ENCODE measurements around the gene FKBP1A.

Gene FKBP1A

DNA sequence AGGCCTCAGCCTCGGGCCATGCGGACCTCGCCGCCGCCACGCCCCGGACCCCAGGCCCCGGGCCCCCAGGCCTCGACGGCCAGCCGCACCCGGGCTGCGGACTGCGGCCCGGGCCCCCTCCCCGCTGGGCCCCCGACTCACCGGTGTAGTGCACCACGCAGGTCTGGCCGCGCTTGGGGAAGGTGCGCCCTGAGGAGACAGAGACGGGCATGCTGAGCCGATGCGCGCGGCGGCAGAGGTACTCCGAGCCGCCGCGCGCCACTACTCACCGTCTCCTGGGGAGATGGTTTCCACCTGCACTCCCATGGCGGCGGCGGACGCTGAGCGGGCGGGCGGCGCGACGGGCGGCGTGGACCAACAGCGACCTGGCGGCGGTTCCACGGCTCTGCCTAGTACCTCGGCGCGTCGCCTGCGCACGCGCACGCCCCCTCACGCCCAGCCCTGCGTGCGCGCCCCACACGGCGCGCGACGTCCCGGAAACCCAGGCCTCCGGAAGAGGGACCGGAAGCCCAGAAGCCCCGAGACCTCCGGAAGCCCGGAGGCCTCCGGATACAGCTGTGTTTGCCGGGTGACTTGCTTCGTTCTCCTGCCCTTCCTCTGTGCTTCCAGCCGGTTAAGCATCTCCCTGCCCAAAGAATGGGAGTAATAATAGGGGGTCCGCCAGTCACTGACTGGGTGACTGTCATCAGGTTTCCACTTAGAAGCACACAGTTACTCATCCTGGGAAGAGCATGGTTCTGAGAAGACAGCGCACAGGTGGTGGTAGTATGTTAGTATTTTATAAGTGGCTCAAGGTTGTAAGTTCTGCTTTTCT is at the start of gene FKBP1A:
Gene FKBP1A, minus strand, starts transcription at position 362 of the 814 bp plus-strand sequence. Its CDS starts 56 bp downstream, at position 306.
- peak; percentile 84 to 86 for DNase-seq

DNA sequence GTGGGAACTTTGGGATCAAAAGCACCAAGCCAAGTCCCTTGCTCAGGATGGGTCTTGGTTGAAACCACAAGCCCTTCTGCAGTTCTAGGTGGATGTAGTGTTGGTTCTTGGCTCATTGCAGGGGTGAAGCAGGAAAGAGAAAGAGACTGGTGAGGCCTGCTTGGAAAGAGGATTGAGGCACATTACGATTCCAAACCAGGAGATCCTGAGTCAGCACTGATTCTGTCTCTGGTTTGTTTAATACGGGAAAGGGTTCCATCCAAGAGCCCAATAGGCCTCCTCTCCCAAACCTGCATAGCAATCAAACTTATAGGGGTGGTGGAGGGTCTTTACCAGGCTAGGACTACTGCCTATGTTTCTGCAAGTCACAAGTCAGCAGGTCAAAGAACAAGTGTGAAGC is 49.5 kb upstream of the FKBP1A start:
- DNase-seq, result no peak

- DNase-seq, result no peak
These were observed 48.3 kb upstream of the FKBP1A start for GRCh38 chr20:1441133-1441532.

- DNase-seq, result peak in 1 of 2 experiments; percentile 11
These were observed 47.2 kb upstream of the FKBP1A start for GRCh38 chr20:1440024-1440423.

DNA sequence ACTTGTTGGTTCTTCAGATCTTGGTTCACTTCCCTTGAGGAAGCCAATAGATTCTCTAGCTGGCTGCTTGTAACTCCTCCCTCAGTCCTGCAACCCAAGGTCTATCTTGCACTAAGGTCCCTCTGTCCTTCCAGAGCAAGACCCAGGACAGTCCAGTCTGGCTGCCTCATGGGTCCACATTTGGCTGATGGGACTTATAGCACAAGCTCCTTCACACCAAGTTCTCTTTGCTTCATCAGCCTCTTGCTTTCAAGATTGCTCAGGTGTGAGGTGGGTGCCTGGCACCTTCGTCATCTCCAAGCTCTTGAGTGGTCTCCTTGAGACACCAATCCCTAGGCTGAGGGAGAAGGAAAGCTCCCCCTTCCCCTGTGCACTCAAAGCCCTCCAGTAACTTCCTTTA is 45.5 kb upstream of the FKBP1A start:
- DNase-seq, result no peak

- DNase-seq, result peak; percentile 71 to 74
These were observed 44.5 kb upstream of the FKBP1A start for GRCh38 chr20:1437235-1437904.

GRCh38 chr20:1436263-1436662 is 43.4 kb upstream of the FKBP1A start:
- DNase-seq, result no peak

GRCh38 chr20:1435337-1435699 is 42.5 kb upstream of the FKBP1A start:
- no peak for DNase-seq

GRCh38 chr20:1434571-1435336 is 41.9 kb upstream of the FKBP1A start:
- DNase-seq, result peak; percentile 9 to 24

- DNase-seq, result no peak
These were observed 38.3 kb upstream of the FKBP1A start for GRCh38 chr20:1431158-1431557.

DNA sequence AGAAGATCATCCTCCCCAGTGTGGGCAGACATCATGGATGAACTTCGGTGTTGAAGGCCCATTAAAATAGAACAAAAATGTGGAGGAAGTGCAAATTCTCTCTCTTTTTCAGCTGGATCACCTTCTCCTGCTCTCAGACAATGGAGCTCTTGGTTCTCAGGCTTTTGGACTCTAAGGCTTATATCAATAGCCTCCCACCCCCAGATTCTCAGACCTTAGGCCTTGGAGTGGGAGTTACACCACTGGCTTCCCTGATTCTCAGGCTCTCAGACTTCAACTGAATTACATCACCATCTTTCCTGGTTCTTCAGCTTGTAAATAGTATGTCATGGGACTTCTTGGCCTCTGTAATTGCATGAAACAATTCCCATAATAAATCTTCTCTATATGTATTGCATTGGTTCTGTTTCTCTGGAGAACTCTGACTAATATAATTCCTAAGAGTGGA is 37.2 kb upstream of the FKBP1A start:
- DNase-seq, result no peak

DNA sequence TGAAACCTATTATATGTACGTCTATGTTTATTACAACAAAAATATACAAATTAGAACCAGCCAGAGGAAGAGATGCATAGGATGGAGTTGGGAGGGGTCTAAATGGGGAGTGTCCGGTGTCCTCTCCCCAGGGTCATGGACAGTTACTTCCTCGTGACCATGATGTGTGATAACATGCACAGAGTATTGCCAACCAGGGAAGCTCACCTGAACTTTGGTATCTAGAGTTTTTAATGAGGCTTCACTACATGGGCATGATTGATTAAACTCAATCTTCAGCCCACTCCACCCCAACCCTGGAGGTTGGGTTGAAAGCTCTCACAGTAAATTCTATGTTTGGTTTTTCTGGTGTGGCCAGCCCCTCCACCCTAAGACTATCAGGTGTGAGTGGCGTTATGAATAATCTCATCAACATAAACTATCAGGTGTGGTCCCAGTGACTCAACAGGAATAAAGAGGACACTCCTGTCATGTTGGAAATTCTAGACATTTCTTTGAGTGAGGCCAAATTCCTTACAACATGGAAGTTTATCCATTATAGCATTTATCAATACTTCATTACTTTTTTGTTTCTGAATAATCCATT is 36.4 kb upstream of the FKBP1A start:
- DNase-seq, result no peak

- no peak for DNase-seq
These were observed 34.7 kb upstream of the FKBP1A start for GRCh38 chr20:1427457-1428054.

- no peak for DNase-seq
These were observed 33.5 kb upstream of the FKBP1A start for GRCh38 chr20:1426231-1426849.

- no peak for DNase-seq
These were observed 31.5 kb upstream of the FKBP1A start for GRCh38 chr20:1424336-1424735.

DNA sequence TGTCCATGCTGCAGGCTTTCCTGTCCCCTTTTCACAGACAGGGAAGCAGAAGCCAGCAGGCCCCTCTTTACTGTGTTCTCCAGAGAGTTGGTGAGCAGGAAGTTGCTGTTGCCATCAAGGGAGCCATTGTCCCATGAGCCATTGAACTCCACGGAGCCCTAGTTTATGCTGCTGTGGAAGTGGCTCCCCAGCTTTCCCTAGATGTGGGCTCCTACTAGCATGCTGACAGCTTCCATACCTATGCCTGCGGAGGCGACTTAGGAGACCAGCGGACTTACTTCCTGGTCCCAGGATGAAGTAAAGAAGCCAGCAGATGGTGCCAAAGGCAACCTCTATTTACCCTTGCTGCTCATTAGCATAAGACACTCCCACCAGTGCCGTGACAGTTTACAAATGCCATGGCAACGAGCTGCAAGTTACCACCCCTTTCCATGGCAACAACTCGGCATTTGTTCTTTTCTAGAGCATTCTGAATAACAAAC is 30.8 kb upstream of the FKBP1A start:
- DNase-seq, result no peak

DNA sequence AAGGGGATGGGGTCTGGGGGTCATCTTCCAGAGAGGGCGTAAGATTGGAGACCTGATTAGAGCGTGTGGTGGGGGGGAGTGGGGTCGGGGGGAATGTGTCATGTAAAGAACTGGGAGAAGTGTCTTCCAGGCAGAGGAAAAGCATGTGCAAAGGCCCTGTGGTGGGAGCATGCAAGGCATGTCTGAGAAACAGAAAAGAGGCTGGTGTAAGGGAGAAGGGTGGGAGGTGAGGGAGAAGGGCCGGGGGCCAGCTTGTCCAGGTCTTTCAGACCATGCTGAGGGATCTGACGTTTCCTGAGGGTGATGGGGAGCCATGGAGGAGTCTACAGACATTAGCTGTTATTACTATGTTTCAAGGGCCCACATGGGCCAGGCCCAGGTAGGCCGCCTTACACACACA is 30.4 kb upstream of the FKBP1A start:
- no peak for DNase-seq

GRCh38 chr20:1422753-1423152 is 29.9 kb upstream of the FKBP1A start:
- DNase-seq, result no peak

- DNase-seq, result no peak
These were observed 27.2 kb upstream of the FKBP1A start for GRCh38 chr20:1420066-1420465.

GRCh38 chr20:1418350-1418749 is 25.5 kb upstream of the FKBP1A start:
- DNase-seq, result no peak

- no peak for DNase-seq
These were observed 24.9 kb upstream of the FKBP1A start for GRCh38 chr20:1417790-1418189.

DNA sequence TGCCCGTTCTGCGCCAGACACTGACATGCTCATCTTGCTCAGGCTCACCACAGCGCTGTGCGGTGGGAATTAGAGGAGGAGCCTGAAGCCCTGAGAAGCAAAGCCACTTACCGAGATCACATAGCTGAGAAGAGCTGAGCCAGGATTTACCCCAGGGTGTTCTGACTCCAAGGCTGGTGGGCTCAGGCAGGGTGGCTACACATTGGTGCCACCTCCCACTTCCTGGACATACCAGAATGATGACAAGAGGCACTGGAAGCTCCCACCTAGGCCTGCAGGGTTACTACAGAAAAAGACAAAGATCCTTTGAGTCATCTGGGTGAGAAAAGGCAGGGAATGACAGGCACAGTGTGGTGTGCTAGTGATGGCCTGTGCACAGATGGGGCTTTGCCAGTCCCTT is 24.4 kb upstream of the FKBP1A start:
- no peak for DNase-seq
